ENCODE data around the gene ECSIT.

ECSIT gene

DNA sequence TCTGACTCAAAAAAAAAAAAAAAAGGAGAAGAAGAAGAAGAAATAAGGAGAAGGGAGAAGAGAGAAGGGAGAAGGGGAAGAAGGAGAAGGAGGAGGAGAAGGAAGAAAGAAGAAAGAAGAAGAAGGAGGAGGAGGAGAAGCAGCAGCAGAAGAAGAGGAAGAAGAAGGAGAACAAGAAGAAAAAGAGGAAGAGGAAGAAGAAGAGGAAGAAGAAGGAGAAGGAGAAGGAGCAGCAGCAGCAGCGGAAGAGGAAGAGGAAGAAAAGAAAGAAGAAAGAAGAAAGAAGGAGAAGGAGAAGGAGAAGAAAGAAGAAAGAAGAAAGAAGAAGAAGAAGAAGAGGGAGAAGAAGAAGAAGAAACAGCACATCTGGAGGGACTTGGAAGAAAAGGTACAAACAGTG is 5.6 kb upstream of the ECSIT start:
- no peak for TF ChIP-seq GATA2 (IDR thresholded peaks at IDR 0.05; ENCODE audit: low read depth, low read length)
- no peak for TF ChIP-seq GATA3 (IDR thresholded peaks at IDR 0.05; ENCODE audit: low read depth, low read length)

DNA sequence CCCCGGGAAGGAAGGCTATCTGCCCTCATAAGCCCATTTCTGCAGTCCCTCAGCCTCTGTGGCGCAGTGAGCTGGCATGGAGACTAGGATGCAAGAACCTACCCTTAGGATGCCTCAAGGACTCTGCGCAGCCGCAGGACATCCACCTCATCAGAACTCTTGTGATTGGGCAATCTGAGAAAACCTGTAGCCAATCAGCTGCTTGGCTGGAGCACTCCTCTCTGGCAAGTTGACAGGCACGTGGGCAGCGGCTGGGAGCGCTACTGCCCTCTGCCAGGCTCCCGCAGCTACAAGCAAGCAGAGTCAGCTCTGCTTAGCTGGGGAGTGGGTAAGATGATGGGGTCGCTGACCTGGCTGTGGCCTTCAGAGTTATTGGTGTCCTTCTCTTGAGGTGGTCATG is 1.5 kb upstream of the ECSIT start:
- TF ChIP-seq GATA3 (IDR thresholded peaks at IDR 0.05; ENCODE audit: low read depth, low read length) (no peak), GATA2 (IDR thresholded peaks at IDR 0.05; ENCODE audit: low read depth, low read length) (no peak)

DNA sequence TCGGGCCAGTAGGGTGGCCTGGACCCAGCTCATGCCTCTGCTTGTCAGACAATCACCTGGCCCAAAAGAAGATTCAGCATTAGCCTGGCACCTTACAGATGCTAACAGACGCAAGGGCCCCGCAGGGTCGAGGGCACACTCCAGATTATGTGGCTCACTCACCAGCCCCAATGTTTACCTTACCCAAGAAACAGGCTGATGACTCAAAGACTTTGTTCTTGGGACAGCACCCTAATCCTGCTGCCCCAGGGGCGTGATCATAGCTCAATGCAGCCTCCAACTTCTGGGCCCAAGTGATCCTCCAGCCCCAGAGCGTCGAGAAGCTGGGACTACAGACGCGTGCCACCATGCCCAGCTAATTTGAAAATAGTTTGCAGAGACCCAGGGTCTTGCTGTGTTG is 9.8 kb downstream of the ECSIT start:
- TF ChIP-seq GATA2 (IDR thresholded peaks at IDR 0.05; ENCODE audit: low read depth, low read length) (no peak), GATA3 (IDR thresholded peaks at IDR 0.05; ENCODE audit: low read depth, low read length) (no peak)

DNA sequence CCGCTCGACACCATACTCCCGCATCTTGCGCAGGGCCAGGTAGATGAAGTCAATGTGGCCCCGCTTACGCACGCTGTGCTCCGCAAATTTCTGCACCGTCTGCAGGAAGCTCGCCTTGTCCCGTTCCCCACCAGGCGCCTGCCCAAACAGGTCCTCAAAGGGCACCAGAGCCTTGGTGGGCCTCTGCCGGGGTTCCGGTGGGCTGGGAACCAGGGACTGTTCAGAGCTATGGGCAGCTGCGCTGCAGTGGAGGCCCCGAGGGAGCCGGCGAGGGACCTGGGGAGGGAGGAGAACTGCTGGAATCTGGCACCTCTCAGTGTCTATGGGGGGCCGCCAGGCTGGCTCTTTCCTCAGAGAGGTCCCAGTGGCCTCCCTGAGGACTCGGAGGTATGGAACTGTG is 15.0 kb downstream of the ECSIT start:
- TF ChIP-seq GATA3 (IDR thresholded peaks at IDR 0.05; ENCODE audit: low read depth, low read length) (no peak), GATA2 (IDR thresholded peaks at IDR 0.05; ENCODE audit: low read depth, low read length) (no peak)

DNA sequence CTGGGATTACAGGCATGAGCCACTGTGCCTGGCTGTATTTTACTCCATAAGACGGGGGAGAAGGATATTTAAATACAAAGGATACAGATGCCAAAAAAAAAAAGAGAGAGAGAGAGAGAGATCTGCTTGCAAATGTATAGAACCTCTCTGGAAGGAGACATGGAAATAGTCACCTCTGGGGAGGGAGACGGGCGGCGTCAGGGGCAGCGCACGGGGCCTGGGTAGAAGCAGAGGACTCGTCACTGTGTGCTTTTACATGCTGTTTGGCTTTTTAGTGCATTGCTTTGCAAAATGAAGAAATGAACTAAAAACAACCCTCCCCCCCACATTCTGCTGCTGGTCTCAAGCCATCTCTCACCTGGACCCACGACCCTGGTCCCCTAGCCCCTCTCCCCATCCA is 18.5 kb downstream of the ECSIT start:
- TF ChIP-seq GATA3 (IDR thresholded peaks at IDR 0.05; ENCODE audit: low read depth, low read length): no peak
- no peak for TF ChIP-seq GATA2 (IDR thresholded peaks at IDR 0.05; ENCODE audit: low read depth, low read length)

DNA sequence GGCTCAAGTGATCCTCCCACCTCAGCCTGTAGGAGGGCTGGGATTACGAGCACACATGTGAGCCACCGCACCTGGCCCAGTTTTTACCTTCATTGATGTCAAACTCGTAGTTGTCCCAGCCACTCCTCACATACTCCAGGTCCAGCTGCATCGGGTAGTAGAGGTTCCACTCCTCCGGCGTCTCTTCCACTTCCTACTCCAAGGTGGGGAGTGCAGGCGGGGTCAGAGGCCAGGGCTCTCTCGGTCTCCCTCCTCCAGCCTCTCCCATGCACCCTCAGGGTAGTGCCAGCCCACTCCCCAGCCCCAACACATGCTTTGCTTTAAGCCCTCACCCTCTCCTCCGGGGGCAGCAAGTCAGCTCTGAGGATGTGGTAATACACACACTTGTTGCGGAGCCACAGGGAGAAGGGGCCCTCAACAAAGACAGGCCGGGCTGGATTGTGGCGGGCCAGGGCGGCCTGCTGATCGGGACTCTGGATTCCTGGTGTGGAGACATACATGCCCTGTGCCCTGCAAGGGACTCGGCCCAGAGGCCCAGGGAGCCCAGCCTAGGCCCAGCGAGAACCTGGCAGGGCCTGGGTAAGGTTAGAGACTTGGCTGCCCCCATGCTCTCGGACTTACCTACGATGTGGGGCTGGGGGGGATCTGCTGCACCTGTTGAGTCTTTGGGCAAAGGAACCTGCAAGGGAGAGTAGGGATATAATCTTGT is 21.4 kb downstream of the ECSIT start:
- TF ChIP-seq GATA2 (IDR thresholded peaks at IDR 0.05; ENCODE audit: low read depth, low read length) (no peak), GATA3 (IDR thresholded peaks at IDR 0.05; ENCODE audit: low read depth, low read length) (no peak)

DNA sequence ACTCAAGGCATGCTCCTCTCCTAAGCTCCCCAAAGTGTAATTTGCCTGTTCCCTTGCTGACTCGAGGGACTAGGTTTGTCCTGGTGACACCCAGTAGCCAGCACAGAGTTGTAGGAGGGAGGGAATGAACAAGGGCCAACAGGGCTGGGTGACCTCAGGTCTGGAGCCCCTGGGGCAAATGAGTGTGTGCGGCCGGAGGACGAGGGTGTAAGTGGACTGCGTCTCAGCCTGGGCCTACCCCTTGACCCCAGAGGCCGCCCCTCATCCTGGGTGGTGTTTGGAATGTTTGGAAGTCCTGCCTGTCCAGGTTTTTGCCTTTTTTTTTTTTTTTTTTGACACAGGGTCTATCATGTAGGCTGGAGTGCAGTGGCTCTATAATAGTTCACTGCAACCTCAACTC is 22.0 kb downstream of the ECSIT start:
- TF ChIP-seq GATA3 (IDR thresholded peaks at IDR 0.05; ENCODE audit: low read depth, low read length) (no peak), GATA2 (IDR thresholded peaks at IDR 0.05; ENCODE audit: low read depth, low read length) (no peak)

DNA sequence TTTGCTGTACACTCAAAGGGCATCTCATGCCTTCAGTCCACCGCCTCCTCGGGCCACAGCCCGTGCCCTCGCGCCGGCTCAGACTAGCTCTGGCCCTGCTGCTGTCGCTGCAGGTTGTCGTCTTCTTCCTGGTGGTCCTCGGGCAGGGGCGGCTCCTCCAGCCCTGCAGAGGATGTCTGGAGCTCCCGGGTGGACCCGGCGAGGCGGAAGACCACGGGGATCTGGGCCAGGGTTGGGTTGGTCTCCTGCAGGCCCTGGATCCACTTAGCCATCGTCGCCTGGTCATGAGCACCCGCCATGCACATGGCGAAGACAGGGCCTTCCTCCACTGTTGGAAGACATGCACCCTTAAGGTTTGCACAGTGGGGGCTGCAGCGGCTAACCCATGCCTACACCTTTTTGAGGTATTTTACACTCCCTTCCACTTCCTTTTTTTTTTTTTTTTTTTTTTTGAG is 22.8 kb downstream of the ECSIT start:
- TF ChIP-seq GATA2 (IDR thresholded peaks at IDR 0.05; ENCODE audit: low read depth, low read length): no peak
- no peak for TF ChIP-seq GATA3 (IDR thresholded peaks at IDR 0.05; ENCODE audit: low read depth, low read length)

DNA sequence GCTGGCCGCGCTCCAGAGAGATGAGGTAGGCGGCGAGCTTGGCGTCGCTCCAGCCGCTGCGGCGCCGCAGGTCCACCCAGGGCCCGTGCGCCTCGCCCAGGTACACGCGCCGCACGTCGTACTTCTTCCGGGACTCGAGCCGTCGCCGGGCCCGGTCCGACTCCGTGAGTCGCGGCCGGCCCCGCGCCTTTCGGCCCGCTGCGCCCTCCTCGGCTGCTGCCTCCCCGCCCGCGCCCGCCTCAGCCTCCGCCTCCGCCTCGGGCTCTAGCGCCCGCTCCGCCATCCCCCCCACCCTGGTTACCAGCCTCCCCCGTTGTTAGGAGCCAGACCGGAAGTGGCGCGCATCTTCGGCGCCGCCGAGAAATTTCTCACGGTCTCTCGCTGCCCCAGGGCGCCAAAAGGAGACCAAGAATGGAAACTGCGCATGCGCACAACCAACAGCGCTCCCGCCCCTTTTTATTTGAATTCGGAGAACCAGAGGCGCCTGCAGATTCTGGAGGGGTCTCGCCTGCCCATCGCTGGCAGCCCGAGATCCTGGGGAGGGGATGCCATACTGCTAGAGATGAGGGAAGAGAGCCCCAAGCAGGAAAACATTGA is 23.3 kb downstream of the ECSIT start, which contains the start of gene ZNF653:
Gene ZNF653 (minus strand): TSS at position 336 of the 597 bp plus-strand sequence. CDS start 53 bp downstream, at position 283.
- TF ChIP-seq GATA2 (IDR thresholded peaks at IDR 0.05; ENCODE audit: low read depth, low read length) (no peak), GATA3 (IDR thresholded peaks at IDR 0.05; ENCODE audit: low read depth, low read length) (no peak)

DNA sequence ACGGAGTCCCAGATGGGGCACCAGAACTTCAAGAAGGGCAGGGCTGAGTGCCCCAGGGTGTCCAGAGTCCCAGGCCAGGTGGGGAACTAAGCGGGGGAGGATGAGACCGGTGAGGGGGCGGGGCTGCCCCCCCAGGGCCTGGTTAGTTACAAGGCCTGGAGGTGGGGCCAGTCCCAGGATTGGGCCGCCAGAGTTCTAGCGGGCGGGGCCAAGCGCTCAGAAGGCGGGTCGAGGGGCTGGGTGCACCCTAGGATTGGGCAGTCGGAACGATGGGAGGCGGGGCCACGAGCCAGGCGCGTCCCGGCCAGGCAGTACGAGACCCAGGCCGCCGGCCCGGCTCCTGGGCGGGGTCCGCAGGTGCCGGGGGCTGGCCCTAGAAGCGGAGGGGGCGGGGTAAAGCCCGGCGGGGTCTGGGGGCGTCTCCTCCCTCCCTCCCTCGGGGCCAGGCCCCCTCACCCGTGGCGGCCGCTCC is 23.9 kb downstream of the ECSIT start:
- TF ChIP-seq GATA3 (IDR thresholded peaks at IDR 0.05; ENCODE audit: low read depth, low read length): no peak
- no peak for TF ChIP-seq GATA2 (IDR thresholded peaks at IDR 0.05; ENCODE audit: low read depth, low read length)

DNA sequence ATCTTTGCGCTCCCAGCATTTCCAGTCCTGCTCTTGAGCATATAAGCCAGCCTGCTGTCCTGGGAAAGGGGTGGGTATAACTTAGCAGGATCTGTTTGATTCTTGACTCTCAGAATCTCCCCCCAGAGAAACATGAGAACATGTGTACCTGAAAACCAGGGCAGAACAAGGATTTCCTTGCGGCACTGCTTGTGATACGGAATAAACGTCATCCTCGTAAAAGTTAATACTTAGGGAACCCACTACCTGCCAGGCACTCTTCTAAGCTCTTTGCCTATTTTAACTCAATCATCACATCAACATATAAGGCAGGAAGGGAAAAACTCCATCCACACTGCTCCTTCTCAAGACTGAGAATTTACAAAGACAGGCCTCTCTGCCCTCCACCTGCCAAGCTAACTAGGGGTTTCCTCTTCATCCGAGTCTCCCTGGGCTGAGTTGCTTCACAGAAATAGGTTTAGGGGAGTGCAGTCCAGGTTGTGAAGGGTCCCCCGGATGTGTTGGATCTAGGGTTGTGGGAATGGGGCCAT is 24.4 kb downstream of the ECSIT start:
- no peak for TF ChIP-seq GATA2 (IDR thresholded peaks at IDR 0.05; ENCODE audit: low read depth, low read length)
- no peak for TF ChIP-seq GATA3 (IDR thresholded peaks at IDR 0.05; ENCODE audit: low read depth, low read length)

DNA sequence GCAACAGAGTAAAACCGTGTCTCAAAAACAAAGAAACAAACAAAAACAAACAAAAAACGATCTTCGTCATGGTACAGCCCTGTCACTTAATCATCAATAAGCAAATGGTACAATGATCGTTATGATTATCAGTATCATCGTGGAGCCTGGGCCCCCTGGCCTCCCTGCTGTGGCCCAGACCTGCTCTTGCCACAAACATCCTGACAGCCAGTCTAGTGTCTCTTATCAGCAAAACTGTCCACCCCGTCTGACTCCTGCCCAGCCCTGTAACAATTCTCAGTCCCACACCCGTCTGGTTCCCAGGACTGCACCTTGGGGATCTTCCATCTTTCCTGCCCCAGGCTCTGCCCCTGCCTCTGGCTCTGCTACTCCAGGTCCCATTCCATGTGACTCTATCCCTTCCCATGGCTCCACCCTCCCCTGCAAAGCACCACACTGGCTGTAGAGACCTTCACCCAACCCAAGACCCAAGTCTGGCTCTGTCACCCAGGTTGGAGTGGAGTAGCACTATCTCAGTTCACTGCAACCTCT is 29.0 kb downstream of the ECSIT start:
- TF ChIP-seq GATA3 (IDR thresholded peaks at IDR 0.05; ENCODE audit: low read depth, low read length) (no peak), GATA2 (IDR thresholded peaks at IDR 0.05; ENCODE audit: low read depth, low read length) (no peak)

DNA sequence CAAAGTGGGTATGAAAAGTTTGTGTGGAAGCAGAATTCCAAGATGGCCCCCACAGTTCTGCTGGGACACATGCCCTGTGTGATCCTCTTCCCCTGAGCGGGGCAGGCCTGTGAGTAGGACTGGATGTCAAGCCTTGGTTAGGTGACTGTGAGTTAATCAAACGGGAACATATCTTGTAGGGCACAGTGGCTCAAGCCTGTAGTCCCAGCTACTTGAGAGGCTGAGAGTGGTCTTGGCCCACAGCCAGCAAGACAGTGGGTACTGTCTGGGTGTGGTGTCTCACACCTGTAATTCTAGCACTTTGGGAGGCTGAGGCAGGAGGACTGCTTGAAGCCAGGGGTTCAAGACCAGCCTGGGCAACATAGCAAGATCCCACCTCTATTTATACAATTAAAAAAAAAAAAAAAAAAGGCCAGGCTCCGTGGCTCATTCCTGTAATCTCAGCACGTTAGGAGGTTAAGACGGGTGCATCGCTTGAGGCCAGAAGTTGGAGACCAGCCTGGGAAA is 29.7 kb downstream of the ECSIT start:
- TF ChIP-seq GATA3 (IDR thresholded peaks at IDR 0.05; ENCODE audit: low read depth, low read length): no peak
- no peak for TF ChIP-seq GATA2 (IDR thresholded peaks at IDR 0.05; ENCODE audit: low read depth, low read length)

DNA sequence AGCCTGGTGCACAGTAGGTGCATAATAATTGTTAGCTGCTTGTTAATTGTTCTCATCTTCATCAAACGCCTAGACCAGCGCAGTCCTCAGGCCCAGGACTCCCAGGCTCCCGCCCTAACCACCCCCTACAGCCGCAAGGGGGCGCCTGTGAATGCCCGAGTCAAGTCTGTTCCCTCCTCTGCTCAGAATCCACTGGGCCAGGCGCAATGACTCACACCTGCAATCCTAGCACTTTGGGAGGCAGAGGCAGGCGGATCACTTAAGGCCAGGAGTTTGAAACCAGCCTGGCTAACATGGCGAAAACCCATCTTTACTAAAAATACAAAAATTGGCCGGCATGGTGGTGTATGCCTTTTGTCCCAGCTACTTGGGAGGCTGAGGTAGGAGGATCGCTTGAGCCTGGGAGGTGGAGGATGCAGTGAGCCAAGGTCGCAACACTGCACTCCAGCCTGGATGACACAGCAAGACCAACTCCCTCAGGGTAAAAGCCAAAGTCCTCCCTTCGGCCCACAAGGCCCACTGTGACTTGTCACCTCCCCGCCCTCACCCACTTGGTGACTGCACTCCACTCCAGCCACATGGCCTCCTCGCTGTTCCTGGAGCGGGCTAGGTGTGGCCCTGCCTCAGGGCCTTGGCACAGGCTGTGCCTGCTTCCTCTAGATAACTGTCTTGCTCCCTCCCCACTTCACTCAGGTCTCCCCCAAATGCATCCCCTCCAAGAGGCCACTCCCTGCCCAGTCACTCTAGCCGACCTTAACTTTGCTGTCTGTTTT is 32.4 kb downstream of the ECSIT start:
- TF ChIP-seq GATA3 (IDR thresholded peaks at IDR 0.05; ENCODE audit: low read depth, low read length): no peak
- TF ChIP-seq GATA2 (IDR thresholded peaks at IDR 0.05; ENCODE audit: low read depth, low read length): no peak
